ENCODE data around the gene SRC. TPM values are rescaled to one million over a fixed set of nuclear protein-coding genes. Genes with fewer than 3 reads are reported as not detected.

SRC gene
- total and polyA plus RNA-seq, 2 of the 8 experiments (the other 6 are each of a cell fraction or from before 2014, with no cell fraction given): 27.6 to 28.8 TPM

DNA sequence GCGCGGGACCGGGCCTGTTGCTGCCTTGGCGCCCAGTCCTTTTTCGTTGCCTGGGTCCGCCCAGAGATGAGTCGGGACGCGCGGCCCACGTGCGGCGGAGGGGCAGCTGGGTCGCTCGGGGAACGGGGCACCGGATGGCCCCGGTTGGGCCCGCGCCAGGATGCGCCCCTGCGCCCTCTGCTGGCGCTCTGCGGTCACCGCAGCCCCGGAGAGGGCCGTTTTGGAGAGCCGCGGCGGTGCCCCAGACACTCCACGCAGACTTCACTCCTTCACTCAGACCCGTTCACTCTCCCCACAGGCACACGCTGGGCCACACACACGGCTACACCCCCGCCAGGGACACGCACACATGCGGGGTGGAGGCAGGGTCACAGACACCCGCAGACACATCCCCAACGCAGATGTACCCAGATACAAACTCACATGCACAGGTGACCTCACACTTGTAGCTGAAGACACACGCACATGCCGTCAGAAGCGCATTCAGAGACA is 38.8 kb downstream of the SRC start:
- Histone ChIP-seq H4K20me1 (replicated peaks in 1 of 2; ENCODE audit: control insufficient read depth in 1 of 2, insufficient read depth in 2 of 2, low read length in 2 of 2) (peaks cover 2 to 3% of the 10 kb centered on the region in 2 experiments), H3K23ac (ENCODE audit: insufficient read length) (no peak overlapping the region), H4K5ac (ENCODE audit: insufficient read length, low read depth, low read length) (no peak overlapping the region), H3K23me2 (ENCODE audit: low read depth, low read length) (peaks cover 3% of the 10 kb centered on the region; the same call in 1 of the 2 replicates), H3K27me3 (replicated peaks in 1 of 4; ENCODE audit: control insufficient read depth in 3 of 4, extremely low read depth in 1 of 4, insufficient read depth in 3 of 4, low read length in 3 of 4) (no peaks in the 10 kb centered on the region), H3K4ac (replicated peaks; ENCODE audit: insufficient read length, low read depth, low read length) (peak overlapping the region; percentile 21), H3K18ac (ENCODE audit: extremely low read depth, low read length) (no peak overlapping the region), H3K36me3 (ENCODE audit: control insufficient read depth in 2 of 4, insufficient read depth in 4 of 4, low read length in 3 of 4) (peaks cover 0 to 10% (median 3%) of the 10 kb centered on the region in 4 experiments; a peak in 3 of 8 replicates), H3K79me1 (ENCODE audit: low read depth, low read length) (peaks cover 2% of the 10 kb centered on the region), H3K9ac (replicated peaks in 1 of 4; ENCODE audit: extremely low read depth in 1 of 4, low read depth in 3 of 4, low read length in 3 of 4) (no peak overlapping the region; a peak in 1 of 7 replicates), H2BK120ac (replicated peaks; ENCODE audit: low read depth, low read length) (no peak overlapping the region), H3K4me1 (replicated peaks in 1 of 4; ENCODE audit: control insufficient read depth in 3 of 4, insufficient read depth in 4 of 4, low read length in 3 of 4) (peaks cover 0 to 1% (median 0%) of the 10 kb centered on the region in 4 experiments; a peak in 2 of 7 replicates), H3K56ac (replicated peaks; ENCODE audit: insufficient read length, low read depth, low read length) (no peak overlapping the region), H3K4me3 (ENCODE audit: extremely low read depth in 1 of 4, insufficient read depth in 2 of 4, low read depth in 3 of 4, low read length in 4 of 4) (peak overlapping the region; percentile 22 to 63 (median 50); a peak in 7 of 8 replicates), H2BK20ac (ENCODE audit: low read length) (no peak overlapping the region), H3K4me2 (ENCODE audit: insufficient read depth in 1 of 2, low read depth in 2 of 2, low read length in 2 of 2) (peak overlapping the region; percentile 23 to 62; a peak in 3 of 4 replicates), H2AK5ac (ENCODE audit: low read depth, low read length) (peak overlapping the region; percentile 78; the same call in 1 of the 2 replicates), H3K27ac (ENCODE audit: low read depth, low read length) (no peak overlapping the region), H3K79me2 (ENCODE audit: control insufficient read depth in 1 of 2, insufficient read depth in 2 of 2, low read length in 2 of 2) (no peaks in the 10 kb centered on the region), H4K8ac (ENCODE audit: extremely low read depth, insufficient read depth, low read length) (peak overlapping the region; percentile 69), H2BK12ac (ENCODE audit: low read depth, low read length) (peak overlapping the region; percentile 82), H3K9me3 (ENCODE audit: insufficient read depth in 2 of 2, low read depth in 1 of 2, low read length in 1 of 2) (no peaks in the 10 kb centered on the region), H3K14ac (ENCODE audit: insufficient read length) (no peak overlapping the region), H4K91ac (replicated peaks; ENCODE audit: insufficient read length, low read length) (peak overlapping the region; percentile 63), H2AFZ (ENCODE audit: low read length) (no peak overlapping the region), H2BK5ac (ENCODE audit: low read depth, low read length) (0 out of 2 replicates have a peak overlapping the region, but pooled peaks have one; percentile 32), H2BK15ac (ENCODE audit: low read length) (peak overlapping the region; percentile 4; the same call in 1 of the 2 replicates)
- FAIRE-seq: no peak
- 20% methylated on average over 27 of the region's 42 CpGs; no CpG with 5 or more reads in 1 of the 2 experiments for WGBS, 2 experiments (ENCODE audit: extremely low coverage in 1 of 2, insufficient coverage in 1 of 2, insufficient read length in 1 of 2, insufficient replicate concordance in 2 of 2, low coverage in 1 of 2, low lambda C conversion rate in 2 of 2, missing lambda C conversion rate in 1 of 2)
- DNase-seq (ENCODE audit: low read depth in 1 of 2, low spot score in 2 of 2): peak in 1 of 2 experiments; percentile 94
- ChIA-PET POLR2A (ENCODE audit: partially characterized antibody) (interaction anchor here (0.6 to 3.3 kb wide), 6 partner anchors 12 to 116 kb away, joined by 3 to 20 read pairs (median 4); no protein-coding TSS in a partner anchor), CTCF (ENCODE audit: partially characterized antibody) (interaction anchor here (0.6 to 5.1 kb wide), 46 partner anchors 8 to 189 kb away, joined by 3 to 68 read pairs (median 4); partner anchors contain the start of gene MANBAL)
- TF ChIP-seq NANOG (IDR thresholded peaks at IDR 0.05; ENCODE audit: insufficient read depth, low read depth, low read length, poor library complexity, severe bottlenecking): no peak
- no peak for TF ChIP-seq FOSL1 (IDR thresholded peaks at IDR 0.05; ENCODE audit: insufficient read depth, low read depth, low read length)
- TF ChIP-seq EP300 (IDR thresholded peaks at IDR 0.05; ENCODE audit: borderline replicate concordance in 1 of 2, low read depth in 2 of 2, low read length in 2 of 2): no peak
- TF ChIP-seq CBX5 (IDR thresholded peaks at IDR 0.05; ENCODE audit: low read depth, low read length): no peak
- no peak for TF ChIP-seq JUN (IDR thresholded peaks at IDR 0.05; ENCODE audit: low read depth, low read length)
- no peak for TF ChIP-seq TEAD4 (IDR thresholded peaks at IDR 0.05; ENCODE audit: low read depth, low read length)
- no peak for TF ChIP-seq POLR2A (IDR thresholded peaks at IDR 0.05; ENCODE audit: control extremely low read depth in 1 of 2, low read depth in 2 of 2, low read length in 2 of 2)
- TF ChIP-seq CEBPB (IDR thresholded peaks at IDR 0.05; ENCODE audit: low read depth, low read length): no peak
- TF ChIP-seq RBBP5 (IDR thresholded peaks at IDR 0.05; ENCODE audit: borderline replicate concordance, low read depth, low read length): peak; percentile 16; the same call in 1 of the 2 replicates
- TF ChIP-seq EZH2 (IDR thresholded peaks at IDR 0.05; ENCODE audit: low read depth, low read length, severe bottlenecking): no peak
- TF ChIP-seq SIX5 (IDR thresholded peaks at IDR 0.05; ENCODE audit: low read depth, low read length): no peak
- no peak for TF ChIP-seq NRF1 (IDR thresholded peaks at IDR 0.05; ENCODE audit: low read depth, low read length)
- no peak for TF ChIP-seq SP4 (IDR thresholded peaks at IDR 0.05; ENCODE audit: low read length)
- TF ChIP-seq CREB1 (IDR thresholded peaks at IDR 0.05): no peak

All from H1 (cell line).